HG03175 (cell line): ENCODE data around the gene TMEM109.
"Not testable (repeated sequence)": the region's sequence is repeated elsewhere in the genome, so short reads cannot be mapped to it uniquely, and the experiment has no call there.

Experiments used
- ATAC-seq: cut with Tn5 transposase; IDR thresholded peaks from one replicate; pipeline ENCODE4 v1.9.1; 2021; ENCODE audit warnings: mild to moderate bottlenecking, moderate library complexity; ENCODE audit not compliant: unreplicated experiment

The TMEM109 gene

DNA sequence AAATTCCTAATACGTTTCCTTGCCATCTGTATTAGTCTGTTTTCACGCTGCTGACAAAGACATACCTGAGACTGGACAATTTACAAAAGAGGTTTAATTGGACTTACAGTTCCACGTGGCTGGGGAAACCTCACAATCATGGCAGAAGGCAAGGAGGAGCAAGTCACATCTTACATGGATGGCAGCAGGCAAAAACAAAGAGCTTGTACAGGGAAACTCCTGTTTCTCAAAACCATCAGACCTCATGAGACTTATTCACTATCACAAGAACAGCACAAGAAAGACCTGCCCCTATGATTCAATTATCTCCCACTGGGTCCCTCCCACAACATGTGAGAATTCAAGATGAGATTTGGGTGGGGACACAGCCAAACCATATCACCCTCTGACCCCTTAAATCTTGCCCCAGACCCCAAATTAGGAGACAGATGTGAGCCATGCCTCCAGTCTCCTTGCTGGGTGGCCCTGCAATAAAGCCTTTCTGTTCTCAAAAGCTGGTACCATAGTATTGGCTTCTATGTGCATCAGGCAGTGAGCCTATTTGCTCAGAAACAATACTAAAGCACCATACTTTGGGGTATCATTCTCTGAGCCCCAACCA lies 4.2 kb upstream of the TMEM109 start:
- not testable (repeated sequence) for ATAC-seq

GRCh38 chr11:60910281-60910687 lies 3.7 kb upstream of the TMEM109 start:
- ATAC-seq, result peak; percentile 39

DNA sequence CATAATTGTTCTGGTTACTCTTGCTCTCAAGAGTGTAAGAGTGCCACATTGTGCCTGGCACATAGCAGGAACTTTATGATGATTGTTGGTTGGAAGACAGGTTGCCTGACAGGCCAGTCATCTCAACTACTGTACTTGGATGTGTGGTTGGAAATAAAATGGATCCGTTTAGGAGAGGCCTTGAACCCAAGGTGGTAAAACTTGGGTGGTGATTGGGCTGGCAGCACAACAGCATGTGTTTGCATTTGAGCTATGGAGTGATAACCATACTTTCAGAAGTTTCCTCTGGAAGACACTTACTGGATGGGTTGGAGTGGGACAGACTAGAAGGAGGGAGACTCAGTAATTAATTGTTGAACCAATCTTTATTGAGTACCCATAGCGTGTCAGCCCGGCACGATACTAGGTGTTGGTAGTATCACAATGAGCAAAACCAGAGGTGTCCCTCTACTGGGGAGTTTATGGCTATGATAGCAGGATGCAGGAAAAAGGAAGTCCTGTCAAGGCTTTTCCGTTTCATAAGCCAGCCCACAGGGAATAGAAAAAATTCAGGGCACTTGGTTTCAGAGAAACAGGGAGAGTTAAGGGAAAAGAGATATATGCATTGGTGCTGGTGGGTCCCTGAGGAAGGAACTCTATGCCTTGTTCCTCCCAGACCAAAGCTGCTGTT lies 3.1 kb upstream of the TMEM109 start:
- ATAC-seq, result no peak

- ATAC-seq, result no peak
Measured at GRCh38 chr11:60912223-60912850, 1.6 kb upstream of the TMEM109 start.

DNA sequence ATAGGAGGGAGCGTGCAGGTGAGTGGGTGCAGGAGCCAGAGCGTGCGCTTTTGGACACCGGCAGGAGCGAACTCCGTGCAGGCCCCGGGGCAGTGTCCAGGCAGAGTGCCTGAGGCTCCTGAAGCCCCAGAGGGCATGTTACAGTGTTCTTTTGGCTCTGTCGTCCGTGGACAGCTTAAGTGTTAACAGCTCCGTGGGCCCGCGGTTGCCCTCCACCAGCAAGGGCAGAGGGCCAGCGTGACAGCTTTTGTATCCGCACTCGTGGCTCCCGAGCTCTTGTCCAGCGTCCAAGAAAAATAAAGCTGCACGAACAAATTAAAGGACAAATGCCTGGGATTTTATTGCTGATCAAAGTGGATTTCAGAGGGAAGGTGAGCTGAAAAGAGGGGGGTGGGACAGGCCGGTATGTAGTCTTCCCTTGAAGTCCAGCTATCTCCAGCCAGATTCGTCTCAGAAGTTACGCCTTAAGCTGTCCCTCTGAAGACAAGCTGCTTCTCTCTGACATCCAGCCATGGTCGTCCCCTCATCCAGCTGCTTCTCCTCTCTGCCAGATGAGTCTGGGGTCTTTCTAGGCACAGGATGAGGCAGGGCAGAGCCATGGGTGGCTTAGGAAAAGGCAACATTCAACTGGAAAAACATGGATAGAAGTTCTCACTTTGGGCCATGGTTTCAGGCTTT lies 968 bp upstream of the TMEM109 start:
- ATAC-seq, result no peak

DNA sequence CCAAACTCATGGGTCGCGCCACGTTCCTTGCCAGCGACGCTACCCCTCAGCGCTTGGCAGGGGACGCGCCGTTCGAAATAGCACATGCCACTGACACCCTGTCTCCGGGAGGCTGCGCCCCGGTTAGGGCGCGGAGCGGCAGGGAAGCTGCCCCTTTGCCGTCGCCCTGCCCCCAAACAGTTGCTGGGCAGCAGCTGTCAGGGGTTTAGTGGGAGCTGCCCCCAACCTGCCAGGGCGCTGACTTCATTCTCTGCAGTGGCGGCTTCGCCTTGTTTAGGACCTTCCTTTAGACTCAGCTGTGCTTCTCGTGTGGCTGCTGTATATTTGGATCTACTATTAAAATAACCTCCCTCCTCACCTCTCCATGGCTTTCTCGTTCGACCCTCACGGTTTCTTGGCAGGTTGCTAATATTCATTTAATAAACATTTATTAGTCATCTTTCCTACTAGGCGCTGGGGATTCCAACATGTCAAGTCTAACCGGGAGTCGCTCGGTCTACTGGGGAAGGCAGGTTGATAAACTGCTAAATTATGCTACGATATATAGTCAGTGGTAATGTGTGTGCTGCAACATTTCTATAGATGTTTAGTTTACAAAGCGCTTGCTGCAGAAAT lies 782 bp downstream of the TMEM109 start:
- peak; percentile 0 for ATAC-seq

GRCh38 chr11:60915248-60915914 lies 1.4 kb downstream of the TMEM109 start:
- ATAC-seq, result peak; percentile 52

DNA sequence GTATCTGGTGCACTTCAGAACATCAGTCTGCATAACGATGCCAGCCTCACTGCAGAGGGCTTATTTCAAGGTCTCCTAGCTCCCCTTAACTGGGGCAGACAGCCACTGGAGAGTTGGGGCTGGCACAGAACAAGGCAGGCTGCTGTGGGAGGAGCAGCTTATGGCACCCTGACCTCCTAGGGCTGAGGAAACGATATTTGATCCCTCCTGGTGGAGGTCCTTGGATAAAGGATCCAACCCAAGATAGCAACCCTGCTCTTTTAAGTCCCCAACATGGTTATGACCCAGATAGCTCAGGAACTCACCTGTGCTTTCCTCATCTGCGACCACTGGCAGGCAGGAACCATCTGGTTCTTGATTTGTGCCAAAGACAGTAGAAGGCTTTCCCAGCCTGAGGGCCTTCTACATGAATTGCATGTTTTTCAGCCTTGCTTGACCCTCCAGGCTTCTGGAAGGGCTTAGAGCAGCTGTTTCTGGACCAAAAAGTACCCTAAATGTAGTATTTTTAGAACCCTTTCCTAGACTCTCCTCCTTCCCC lies 2.8 kb downstream of the TMEM109 start:
- ATAC-seq, result no peak

DNA sequence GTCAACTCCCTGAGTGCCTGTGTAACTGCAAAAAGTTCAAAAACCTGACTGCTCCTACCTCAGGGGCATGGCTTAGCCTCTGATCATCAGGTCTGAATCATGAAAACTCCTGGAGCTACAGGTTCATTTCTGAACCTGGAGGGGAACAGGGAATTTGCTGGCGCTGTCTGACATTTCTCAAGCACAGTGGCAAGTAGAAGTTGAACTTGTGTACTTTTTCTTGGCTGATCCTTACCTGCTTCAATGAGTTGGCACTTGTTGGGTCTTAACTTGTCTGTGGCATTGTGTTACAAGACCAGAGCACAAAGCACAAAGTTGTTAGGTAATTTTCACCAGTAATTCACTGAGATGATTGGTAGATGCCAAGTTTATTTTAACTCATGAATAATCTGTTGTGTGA lies 3.3 kb downstream of the TMEM109 start:
- no peak for ATAC-seq

GRCh38 chr11:60918251-60918938 lies 4.4 kb downstream of the TMEM109 start:
- no peak for ATAC-seq

DNA sequence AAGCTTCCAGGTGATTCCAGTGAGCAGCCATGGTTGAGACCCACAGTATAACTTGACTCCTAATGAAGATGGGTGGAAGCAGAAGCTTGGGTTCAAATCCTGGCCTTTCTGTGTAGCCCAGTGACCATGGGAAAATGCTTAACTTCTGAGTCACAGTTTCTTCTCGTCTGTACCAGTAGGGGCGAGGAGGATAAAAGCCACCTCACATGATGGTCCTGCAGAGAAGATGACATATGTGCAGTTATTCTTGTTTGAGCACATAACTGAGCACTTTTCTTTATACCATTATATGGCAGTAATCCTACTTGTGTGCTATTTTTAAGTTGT lies 4.9 kb downstream of the TMEM109 start:
- no peak for ATAC-seq

GRCh38 chr11:60919320-60919719 lies 5.4 kb downstream of the TMEM109 start:
- no peak for ATAC-seq

GRCh38 chr11:60919956-60920355 lies 6.0 kb downstream of the TMEM109 start:
- no peak for ATAC-seq

DNA sequence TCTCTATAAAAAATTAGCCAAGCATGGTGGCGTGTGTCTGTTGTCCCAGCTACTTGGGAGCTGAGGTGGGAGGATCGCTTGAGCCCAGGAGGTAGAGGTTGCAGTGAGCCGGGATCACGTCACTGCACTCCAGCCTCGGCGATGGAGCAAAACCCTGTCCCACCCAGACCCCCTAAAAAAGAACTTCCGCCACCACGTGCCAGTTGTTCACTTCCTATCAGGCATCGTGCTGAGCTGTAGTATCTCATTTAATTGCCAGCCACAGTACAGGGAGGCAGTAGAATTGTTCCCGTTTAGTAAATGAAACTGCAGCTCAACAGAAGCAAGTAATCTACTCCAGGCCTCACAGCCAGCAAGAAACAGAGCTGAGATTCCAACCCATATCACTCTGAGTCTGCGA lies 7.3 kb downstream of the TMEM109 start:
- no peak for ATAC-seq

GRCh38 chr11:60921777-60922335 lies 7.9 kb downstream of the TMEM109 start:
- no peak for ATAC-seq

GRCh38 chr11:60922906-60923305 lies 8.9 kb downstream of the TMEM109 start:
- no peak for ATAC-seq

- ATAC-seq, result no peak
Measured at GRCh38 chr11:60923326-60923725, 9.4 kb downstream of the TMEM109 start.

GRCh38 chr11:60923800-60924109 lies 9.8 kb downstream of the TMEM109 start:
- ATAC-seq, result no peak

DNA sequence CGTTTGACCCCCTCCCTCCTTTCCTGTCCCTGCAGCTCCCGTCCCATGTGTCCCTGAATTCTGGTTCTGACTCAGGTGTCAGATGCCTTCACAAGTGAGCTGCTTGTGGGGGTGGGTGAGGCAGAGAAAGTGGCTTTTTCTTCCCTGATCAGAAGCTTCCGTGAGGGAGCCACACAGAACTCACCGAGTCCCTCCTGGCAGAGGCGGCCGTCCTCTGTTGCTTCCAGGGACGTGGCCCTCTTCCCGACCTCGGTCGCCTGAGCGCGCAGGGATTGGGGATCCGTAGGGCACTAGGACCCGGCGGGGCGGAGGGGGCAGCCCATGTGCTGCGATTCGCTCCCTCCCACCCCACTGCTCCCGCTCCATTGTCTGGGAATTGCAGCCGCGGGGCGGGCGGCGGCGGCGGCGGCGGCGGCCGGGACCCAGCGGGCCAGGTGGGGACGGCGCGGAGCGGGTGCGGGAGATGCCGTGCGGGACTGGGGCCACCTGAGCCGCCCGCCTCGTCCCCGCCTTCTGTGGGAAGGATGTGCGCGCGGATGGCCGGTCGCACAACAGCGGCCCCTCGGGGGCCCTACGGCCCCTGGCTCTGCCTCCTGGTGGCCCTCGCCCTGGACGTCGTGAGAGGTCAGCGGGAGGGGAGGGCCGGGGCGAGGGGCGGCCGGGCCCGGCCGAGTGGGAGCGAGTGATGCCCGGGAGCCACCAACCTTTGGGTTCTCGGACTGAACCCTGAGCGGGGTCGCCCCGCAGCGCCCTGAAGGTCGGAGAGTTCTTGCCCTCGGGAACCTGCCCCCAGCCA lies 10.3 kb downstream of the TMEM109 start, which contains the start of gene TMEM132A:
TMEM132A (plus strand) TSS at position 351 of the 796 bp plus-strand sequence; CDS start at position 525, 174 bp downstream.
- no peak for ATAC-seq
